ENCODE results near the gene PKNOX1.
"Not testable (repeated sequence)": the region's sequence is repeated elsewhere in the genome, so short reads cannot be mapped to it uniquely, and the experiment has no call there.

GRCh38 chr21:43074401-43075169 is 100.2 kb downstream of the PKNOX1 start:
- TF ChIP-seq CTCF (conservative IDR thresholded peaks at IDR 0.05; ENCODE audit: low read depth, low read length); EZH2 (IDR thresholded peaks at IDR 0.05; ENCODE audit: borderline replicate concordance, low read depth, low read length, poor library complexity, severe bottlenecking): not testable (repeated sequence)

All from A673 (cell line).